Mesendoderm (in vitro differentiated cells): ENCODE data around the gene MIX23. TPM values are rescaled to one million over a fixed set of nuclear protein-coding genes. Genes with fewer than 3 reads are reported as not detected.
A peak's percentile ranks its signal among the peaks of the same experiment; 100 is the strongest.

ENCODE experiments used
- DNase-seq: peaks from one replicate; pipeline ENCODE4 v3.0.0; 2013
- H2AK5ac ChIP-seq: 2 replicates; pipeline ENCODE4 v1.6.1; 2013; ENCODE audit warnings: low read length, inconsistent platforms
- H2BK120ac ChIP-seq: 2 replicates; pipeline ENCODE4 v1.6.1; 2013; ENCODE audit warnings: low read depth, mild to moderate bottlenecking, low read length, moderate library complexity, mixed read lengths
- H2BK15ac ChIP-seq: replicated peaks from 2 replicates; pipeline ENCODE4 v1.6.1; 2013; ENCODE audit warnings: low read depth, mild to moderate bottlenecking, moderate library complexity
- H2BK5ac ChIP-seq: 2 replicates; pipeline ENCODE4 v1.6.1; 2013; ENCODE audit warnings: low read length, inconsistent platforms
- H3K18ac ChIP-seq: 2 replicates; pipeline ENCODE4 v1.6.1; 2013; ENCODE audit warnings: mild to moderate bottlenecking, low read length, mixed read lengths
- H3K23ac ChIP-seq: one replicate; pipeline ENCODE4 v1.6.1; 2013; ENCODE audit warnings: low read length
- H3K27ac ChIP-seq: 2 replicates; pipeline ENCODE4 v1.5.1; 2013; ENCODE audit warnings: low read depth, mild to moderate bottlenecking, inconsistent platforms, low read length, moderate library complexity
- H3K27me3 ChIP-seq: 2 replicates; pipeline ENCODE4 v1.6.1; 2013; ENCODE audit warnings: low read length, control low read depth, mild to moderate bottlenecking, inconsistent platforms; ENCODE audit not compliant: insufficient read depth, poor library complexity
- H3K36me3 ChIP-seq: 2 replicates; pipeline ENCODE4 v1.6.1; 2013; ENCODE audit warnings: low read length, inconsistent platforms; ENCODE audit not compliant: control insufficient read depth, insufficient read depth
- H3K4ac ChIP-seq: one replicate; pipeline ENCODE4 v1.6.1; 2013; ENCODE audit warnings: low read depth, mild to moderate bottlenecking, low read length, moderate library complexity
- H3K4me1 ChIP-seq: 2 replicates; pipeline ENCODE4 v1.6.1; 2013; ENCODE audit warnings: low read depth, low read length, inconsistent platforms; ENCODE audit not compliant: control insufficient read depth
- H3K4me2 ChIP-seq: 2 replicates; pipeline ENCODE4 v1.6.1; 2013; ENCODE audit warnings: low read length
- H3K4me3 ChIP-seq: 2 replicates; pipeline ENCODE4 v1.5.1; 2013; ENCODE audit warnings: mild to moderate bottlenecking, low read length
- H3K56ac ChIP-seq: one replicate; pipeline ENCODE4 v1.6.1; 2013; ENCODE audit warnings: low read length
- H3K79me1 ChIP-seq: 2 replicates; pipeline ENCODE4 v1.6.1; 2013; ENCODE audit warnings: low read length, inconsistent platforms
- H3K79me2 ChIP-seq: 2 replicates; pipeline ENCODE4 v1.6.1; 2013; ENCODE audit warnings: mild to moderate bottlenecking, low read length; ENCODE audit not compliant: control insufficient read depth, insufficient read depth
- H3K9ac ChIP-seq: 2 replicates; pipeline ENCODE4 v1.6.1; 2013; ENCODE audit warnings: low read length, inconsistent platforms
- H4K5ac ChIP-seq: one replicate; pipeline ENCODE4 v1.6.1; 2013; ENCODE audit warnings: low read length
- H4K8ac ChIP-seq: one replicate; pipeline ENCODE4 v1.6.1; 2013; ENCODE audit warnings: low read depth, mild to moderate bottlenecking, control low read depth, low read length, moderate library complexity
- WGBS: extraction: QIAGEN DNeasy Blood & Tissue Kit; methylation state at CpG from one replicate; pipeline ENCODE4 v1.1.7; 2013; ENCODE audit warnings: low lambda C conversion rate, missing lambda C conversion rate; ENCODE audit not compliant: insufficient coverage; ENCODE audit errors: extremely low coverage; 5-methylcytosine and 5-hydroxymethylcytosine counted together
- polyA plus RNA-seq, 2 experiments: library from polyadenylated mRNA; stranded (reverse); fragments of 200-250 nt; gene quantifications; one replicate each; pipeline ENCODE4 v1.2.3, GENCODE V29; 2013

The MIX23 gene
- polyA plus RNA-seq (2013, experiment 1 of 2), result 94.8 TPM
- polyA plus RNA-seq (2013, experiment 2 of 2), result 95.8 TPM

DNA sequence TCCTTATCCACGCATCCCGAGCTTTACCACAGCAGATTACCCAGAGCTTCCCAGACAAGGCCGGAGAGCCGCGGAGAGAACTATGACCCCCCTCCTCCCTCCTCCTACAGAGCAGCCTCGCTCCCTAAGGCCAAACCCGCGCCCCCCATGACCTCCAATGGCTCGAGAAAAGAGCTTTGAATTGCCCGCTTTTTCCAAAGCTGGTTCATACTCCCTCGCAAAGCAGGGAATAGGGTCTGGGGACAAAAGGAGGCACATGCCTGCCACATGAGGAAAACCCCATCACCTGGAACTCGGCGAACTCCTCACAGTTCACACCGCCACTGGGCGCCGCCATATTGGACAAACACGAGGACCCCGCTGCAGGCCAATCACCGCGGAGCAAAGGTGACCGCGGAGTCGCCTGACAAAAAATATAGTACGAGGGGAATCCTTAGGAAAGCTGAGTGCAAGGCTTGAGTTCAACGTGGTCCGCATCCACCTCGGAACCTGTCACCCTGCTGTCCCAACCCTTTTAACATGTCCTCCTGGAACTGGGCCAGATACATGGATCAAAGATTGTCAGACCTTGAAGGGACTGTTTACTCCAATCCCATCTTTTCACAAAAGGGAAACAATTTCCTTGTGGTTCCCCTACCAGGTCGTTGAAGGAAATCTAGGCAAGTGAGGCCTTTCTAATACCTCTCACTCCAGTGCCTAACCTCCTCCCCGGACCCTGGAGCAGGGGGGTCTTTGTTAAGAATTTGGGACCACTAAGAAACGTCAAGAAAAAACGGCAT is at the start of gene MIX23:
Gene MIX23 (minus strand): TSS at position 344 of the 779 bp plus-strand sequence. CDS start 7 bp downstream, at position 337.
- H3K27me3 ChIP-seq, result no peaks in the 10 kb centered on the region
- H3K79me2 ChIP-seq, result peaks cover 20% of the 10 kb centered on the region
- peak within 1 kb of the TSS; percentile 6 for H3K27ac ChIP-seq
- peak within 1 kb of the TSS; percentile 73 for H3K9ac ChIP-seq
- H2AK5ac ChIP-seq, result no peak within 1 kb of the TSS
- no peak within 1 kb of the TSS for H3K23ac ChIP-seq
- peak within 1 kb of the TSS; percentile 35 for H4K5ac ChIP-seq
- peak within 1 kb of the TSS; percentile 79 for H4K8ac ChIP-seq
- peak within 1 kb of the TSS; percentile 16 for H3K18ac ChIP-seq
- no CpG with 5 or more reads among the region's 31 CpGs for WGBS
- peaks cover 3% of the 10 kb centered on the region for H3K79me1 ChIP-seq
- peak within 1 kb of the TSS; percentile 89 for H3K56ac ChIP-seq
- H2BK5ac ChIP-seq, result no peak within 1 kb of the TSS
- peak within 1 kb of the TSS; percentile 61 for H3K4me3 ChIP-seq
- no peaks in the 10 kb centered on the region for H3K36me3 ChIP-seq
- no peaks in the 10 kb centered on the region for H3K4me1 ChIP-seq
- peak within 1 kb of the TSS; percentile 63 for H3K4me2 ChIP-seq
- DNase-seq, result peak; percentile 94
- peak within 1 kb of the TSS; percentile 18 for H3K4ac ChIP-seq
- no peak within 1 kb of the TSS for H2BK120ac ChIP-seq
- no peak within 1 kb of the TSS for H2BK15ac ChIP-seq

DNA sequence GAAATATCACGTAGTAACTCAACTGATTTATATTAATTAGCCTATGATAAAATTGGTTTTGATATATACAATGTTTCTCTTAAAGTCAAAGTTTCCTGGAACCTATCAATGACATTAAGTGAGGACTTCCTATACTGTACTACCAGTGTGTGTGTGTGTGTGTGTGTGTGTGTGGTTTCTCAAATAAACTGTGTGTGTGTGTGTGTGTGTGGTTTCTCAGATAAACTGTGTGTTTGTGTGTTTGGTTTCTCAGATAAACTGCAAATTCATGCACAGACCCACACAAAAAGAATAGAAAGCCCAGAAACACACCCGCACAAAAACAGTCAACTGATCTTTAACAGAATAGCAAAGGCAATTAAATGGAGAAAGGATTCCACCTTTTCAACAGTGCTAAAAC is 47.3 kb upstream of the MIX23 start:
- Histone ChIP-seq H3K4me1 (no peaks in the 10 kb centered on the region), H3K36me3 (peaks cover 7% of the 10 kb centered on the region), H2BK120ac (no peak overlapping the region), H3K79me1 (no peaks in the 10 kb centered on the region), H2BK5ac (no peak overlapping the region), H3K23ac (no peak overlapping the region), H3K4ac (no peak overlapping the region), H3K4me2 (no peak overlapping the region), H2AK5ac (no peak overlapping the region), H3K27me3 (no peaks in the 10 kb centered on the region), H3K79me2 (no peaks in the 10 kb centered on the region), H4K5ac (no peak overlapping the region), H3K18ac (no peak overlapping the region), H3K27ac (no peak overlapping the region), H4K8ac (no peak overlapping the region), H2BK15ac (no peak overlapping the region), H3K9ac (no peak overlapping the region), H3K4me3 (no peak overlapping the region), H3K56ac (no peak overlapping the region)
- no peak for DNase-seq
- WGBS, result no CpG with 5 or more reads among the region's 2 CpGs

DNA sequence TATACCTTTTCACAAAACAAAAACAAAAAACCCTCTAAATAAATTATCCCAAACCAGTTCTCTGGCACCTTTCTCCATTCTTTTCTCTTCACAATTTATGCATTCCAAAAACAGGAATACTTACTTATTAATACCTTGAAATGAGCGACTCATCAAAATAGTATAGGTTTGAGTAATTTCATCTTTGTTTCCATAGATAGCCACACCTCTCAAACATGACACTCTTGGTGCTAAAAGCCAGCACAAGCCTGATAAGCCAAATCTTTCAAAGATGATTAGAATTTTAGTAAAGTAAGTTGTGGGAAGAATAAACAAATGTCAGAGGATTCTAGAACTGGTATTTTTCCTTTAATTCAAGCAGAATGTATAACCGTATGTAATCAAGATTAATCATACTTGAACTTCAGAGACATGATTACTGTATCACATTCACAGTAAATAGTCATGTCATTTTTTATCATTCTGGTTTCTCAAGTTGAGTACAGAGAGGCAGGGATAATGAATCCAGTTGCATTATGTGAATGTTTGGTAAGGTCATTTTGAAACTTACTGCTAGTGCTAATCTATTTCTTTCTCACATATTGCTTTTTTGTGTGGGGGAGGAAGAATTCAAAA is 44.9 kb upstream of the MIX23 start:
- no peak overlapping the region for H3K27ac ChIP-seq
- H3K36me3 ChIP-seq, result peaks cover 5% of the 10 kb centered on the region
- no peak overlapping the region for H3K23ac ChIP-seq
- no peaks in the 10 kb centered on the region for H3K79me2 ChIP-seq
- H3K18ac ChIP-seq, result no peak overlapping the region
- no peak overlapping the region for H3K4me2 ChIP-seq
- no peak overlapping the region for H4K5ac ChIP-seq
- H4K8ac ChIP-seq, result no peak overlapping the region
- H3K9ac ChIP-seq, result no peak overlapping the region
- no peak overlapping the region for H3K4ac ChIP-seq
- H2BK5ac ChIP-seq, result no peak overlapping the region
- H3K4me1 ChIP-seq, result no peaks in the 10 kb centered on the region
- no peaks in the 10 kb centered on the region for H3K79me1 ChIP-seq
- no peak overlapping the region for H2BK15ac ChIP-seq
- H3K27me3 ChIP-seq, result no peaks in the 10 kb centered on the region
- no peak overlapping the region for H2AK5ac ChIP-seq
- no CpG with 5 or more reads among the region's 2 CpGs for whole genome bisulfite sequencing
- H2BK120ac ChIP-seq, result no peak overlapping the region
- H3K56ac ChIP-seq, result no peak overlapping the region
- no peak for DNase-seq
- H3K4me3 ChIP-seq, result no peak overlapping the region

DNA sequence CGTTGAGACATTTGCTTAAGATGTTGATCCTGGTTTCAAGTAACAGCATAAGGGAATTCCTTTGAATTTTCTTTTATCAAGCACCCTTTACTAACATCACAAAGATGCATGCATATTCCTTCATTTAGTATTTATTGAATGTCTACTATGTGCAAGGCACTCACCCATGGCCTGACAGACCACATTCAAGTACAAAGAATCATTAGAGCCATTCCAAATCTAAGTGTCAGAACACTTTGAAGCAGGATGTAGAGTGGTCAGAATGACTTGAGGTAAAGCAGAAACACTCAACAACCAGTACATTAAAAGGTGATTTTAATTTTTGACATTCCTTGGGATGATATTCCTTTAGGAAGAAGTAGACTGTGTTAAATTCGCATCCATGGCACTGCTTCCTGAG is 38.8 kb upstream of the MIX23 start:
- no peak overlapping the region for H4K8ac ChIP-seq
- no peak overlapping the region for H3K4me3 ChIP-seq
- H3K18ac ChIP-seq, result no peak overlapping the region
- no peak overlapping the region for H2AK5ac ChIP-seq
- H3K4me1 ChIP-seq, result no peaks in the 10 kb centered on the region
- H2BK15ac ChIP-seq, result no peak overlapping the region
- DNase-seq, result no peak
- H3K79me2 ChIP-seq, result no peaks in the 10 kb centered on the region
- H3K36me3 ChIP-seq, result peaks cover 3% of the 10 kb centered on the region
- H3K23ac ChIP-seq, result no peak overlapping the region
- H4K5ac ChIP-seq, result no peak overlapping the region
- no peak overlapping the region for H3K56ac ChIP-seq
- H3K27ac ChIP-seq, result no peak overlapping the region
- H2BK5ac ChIP-seq, result no peak overlapping the region
- no CpG with 5 or more reads among the region's 2 CpGs for WGBS
- no peak overlapping the region for H3K4me2 ChIP-seq
- H3K79me1 ChIP-seq, result no peaks in the 10 kb centered on the region
- H3K4ac ChIP-seq, result no peak overlapping the region
- no peaks in the 10 kb centered on the region for H3K27me3 ChIP-seq
- H2BK120ac ChIP-seq, result no peak overlapping the region
- H3K9ac ChIP-seq, result no peak overlapping the region

DNA sequence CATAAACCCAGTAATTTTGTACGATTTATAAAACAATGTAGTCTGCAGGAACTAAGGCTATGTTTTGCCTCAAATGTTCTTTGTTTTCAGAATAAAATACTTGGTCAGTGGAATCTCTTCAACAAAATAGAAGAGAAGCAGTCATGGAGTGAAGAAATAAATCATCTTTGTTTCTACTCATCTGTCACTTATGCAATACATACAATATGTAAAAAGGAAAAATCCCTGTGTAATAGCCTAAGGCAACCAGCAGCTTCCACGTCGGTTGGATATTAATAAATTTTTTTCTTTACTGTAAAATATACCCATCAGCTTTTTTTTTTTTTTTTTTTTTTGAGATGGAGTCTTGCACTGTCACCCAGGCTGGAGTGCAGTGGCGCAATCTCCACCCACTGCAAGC is 38.1 kb upstream of the MIX23 start:
- H2BK120ac ChIP-seq, result no peak overlapping the region
- no peak for DNase-seq
- no peak overlapping the region for H3K9ac ChIP-seq
- no peak overlapping the region for H3K27ac ChIP-seq
- H3K56ac ChIP-seq, result no peak overlapping the region
- H3K23ac ChIP-seq, result no peak overlapping the region
- H4K5ac ChIP-seq, result no peak overlapping the region
- H3K4ac ChIP-seq, result no peak overlapping the region
- no peak overlapping the region for H2BK15ac ChIP-seq
- H3K18ac ChIP-seq, result no peak overlapping the region
- H4K8ac ChIP-seq, result no peak overlapping the region
- H3K4me1 ChIP-seq, result no peaks in the 10 kb centered on the region
- no peaks in the 10 kb centered on the region for H3K79me1 ChIP-seq
- H3K4me3 ChIP-seq, result no peak overlapping the region
- no peak overlapping the region for H2BK5ac ChIP-seq
- no peaks in the 10 kb centered on the region for H3K36me3 ChIP-seq
- no peak overlapping the region for H3K4me2 ChIP-seq
- no CpG with 5 or more reads among the region's 4 CpGs for WGBS
- no peaks in the 10 kb centered on the region for H3K27me3 ChIP-seq
- H3K79me2 ChIP-seq, result no peaks in the 10 kb centered on the region
- H2AK5ac ChIP-seq, result no peak overlapping the region
